GM12872 (cell line): ENCODE results near the gene ABCA4.

Experiments used
- CTCF ChIP-seq: IDR thresholded peaks from 3 replicates; pipeline ENCODE4 v1.5.1; 2011; ENCODE audit warnings: low read depth, mild to moderate bottlenecking, low read length, moderate library complexity; ENCODE audit not compliant: insufficient read depth

ABCA4 gene

DNA sequence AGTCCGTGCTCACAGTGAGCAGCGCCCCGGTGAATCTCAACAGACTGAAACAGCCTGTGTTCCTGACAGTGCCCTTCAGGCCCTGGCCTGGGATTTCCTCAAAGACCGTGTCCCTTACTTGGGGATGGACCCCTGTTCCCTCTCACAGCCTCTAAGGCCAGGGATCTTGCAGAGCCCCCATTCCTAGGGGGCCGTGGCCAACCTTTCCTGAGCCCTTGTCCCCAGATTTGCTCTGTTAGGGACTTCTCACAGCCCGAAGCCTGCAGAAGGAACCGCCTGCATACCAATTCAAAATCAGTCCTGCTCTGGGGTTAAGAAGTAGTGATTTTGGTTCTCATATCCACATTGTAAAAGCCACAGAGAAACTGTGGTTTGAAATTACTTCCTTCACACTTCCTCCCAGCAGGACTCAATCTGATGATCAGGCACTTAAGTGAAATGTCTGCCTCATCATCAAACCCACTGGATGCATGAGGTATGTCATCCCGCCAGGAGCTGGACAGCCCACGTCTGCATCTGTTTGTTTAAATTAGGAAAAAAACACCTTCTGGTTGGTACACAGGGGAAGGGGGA lies 14.9 kb downstream of the ABCA4 start:
- no peak for TF ChIP-seq CTCF

DNA sequence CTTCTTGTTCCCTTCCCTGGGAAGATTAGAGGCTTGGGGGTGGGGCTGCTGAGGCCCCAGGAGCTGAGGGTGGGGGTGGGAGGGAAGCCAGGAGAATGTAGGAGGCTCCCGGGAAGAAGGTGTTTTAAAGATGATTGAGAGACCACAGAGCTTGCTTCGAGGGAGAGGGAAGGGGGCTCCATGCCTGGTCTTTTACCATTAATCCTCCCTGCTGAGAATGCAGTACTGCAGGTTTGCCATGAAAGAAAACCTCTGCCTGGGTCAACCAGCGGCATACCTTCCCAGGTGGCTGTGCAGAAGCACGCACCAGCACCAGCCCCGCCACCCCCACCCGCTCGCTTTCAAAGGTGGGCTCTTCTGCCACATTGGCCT lies 15.4 kb downstream of the ABCA4 start:
- TF ChIP-seq CTCF = no peak

GRCh38 chr1:94104776-94105580 lies 16.0 kb downstream of the ABCA4 start:
- TF ChIP-seq CTCF = no peak

DNA sequence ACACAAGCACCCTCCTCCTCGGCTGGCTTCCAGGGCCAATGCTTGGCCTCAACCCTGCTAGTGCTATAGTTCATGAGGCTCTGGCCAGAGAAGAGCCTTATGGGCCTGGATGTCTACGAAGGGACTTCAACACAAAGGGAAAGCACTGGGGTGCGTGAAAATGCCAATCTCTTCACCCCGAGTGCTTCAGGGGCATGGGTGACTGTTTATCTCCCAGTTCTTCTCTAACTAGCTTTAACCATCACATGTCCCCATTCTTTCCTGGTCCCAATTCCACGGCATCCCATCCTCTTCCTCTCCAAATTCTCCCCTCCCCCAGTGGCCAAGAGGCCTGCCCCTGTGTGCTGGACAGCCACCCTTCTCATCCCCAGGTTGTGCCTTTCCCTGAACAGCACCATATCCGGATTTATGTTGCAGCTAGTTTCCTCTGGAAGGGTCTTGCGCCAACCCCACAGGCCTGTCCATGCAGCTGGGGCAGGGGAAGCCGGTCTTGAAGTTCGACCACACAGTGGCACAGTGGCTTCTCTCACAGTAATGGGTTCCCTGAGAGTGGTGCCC lies 16.7 kb downstream of the ABCA4 start:
- TF ChIP-seq CTCF = no peak

DNA sequence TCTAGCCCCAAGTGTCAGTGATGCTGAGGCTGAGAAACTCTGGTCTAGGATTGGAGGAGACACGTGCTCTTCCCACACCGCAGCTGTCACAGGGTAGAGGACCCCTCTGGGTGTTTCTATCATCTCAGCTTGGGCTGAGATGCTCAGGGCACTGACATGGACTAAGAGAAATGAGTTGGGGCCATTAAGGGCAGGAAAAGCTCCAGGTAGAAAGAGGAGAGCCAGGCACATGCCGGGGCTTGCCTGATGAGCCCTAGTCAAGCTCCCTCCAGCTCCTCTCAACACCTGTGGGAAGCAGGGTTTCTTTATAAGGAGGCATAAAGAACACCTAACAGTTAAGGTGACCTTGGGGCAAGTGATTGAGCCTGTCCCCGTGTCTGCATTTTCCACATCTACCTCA lies 17.3 kb downstream of the ABCA4 start:
- no peak for TF ChIP-seq CTCF

GRCh38 chr1:94101613-94102525 lies 19.1 kb downstream of the ABCA4 start:
- no peak for TF ChIP-seq CTCF
